Measurements from ENCODE around the gene PPP1R2. TPM values are rescaled to one million over a fixed set of nuclear protein-coding genes. Genes with fewer than 3 reads are reported as not detected.

The PPP1R2 gene
- total and polyA plus RNA-seq, 2 of the 13 experiments (the other 11 are each of a cell fraction or from before 2014, with no cell fraction given): 36.5 to 86.5 TPM

DNA sequence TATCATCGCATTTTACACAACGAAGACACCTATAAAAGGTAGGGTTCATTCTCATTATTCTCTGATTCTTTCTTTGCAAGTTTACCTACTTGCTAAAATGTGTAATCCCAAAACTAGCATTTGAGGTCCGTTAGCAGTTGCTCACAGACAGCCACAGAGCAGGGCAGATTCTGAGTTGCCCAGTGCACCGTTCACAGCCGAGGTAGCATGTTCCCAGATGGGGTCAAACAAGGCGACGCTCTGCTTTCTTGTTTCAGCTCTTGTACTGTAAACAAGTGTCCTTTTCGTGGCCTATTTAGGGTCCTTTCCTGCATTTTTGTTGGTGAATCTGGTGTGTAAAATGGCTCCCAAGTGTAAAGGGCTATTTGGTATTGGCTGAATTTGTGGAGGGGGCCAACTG, 3.1 kb downstream of the PPP1R2 start (continued):
- TF ChIP-seq, protein P1, sequence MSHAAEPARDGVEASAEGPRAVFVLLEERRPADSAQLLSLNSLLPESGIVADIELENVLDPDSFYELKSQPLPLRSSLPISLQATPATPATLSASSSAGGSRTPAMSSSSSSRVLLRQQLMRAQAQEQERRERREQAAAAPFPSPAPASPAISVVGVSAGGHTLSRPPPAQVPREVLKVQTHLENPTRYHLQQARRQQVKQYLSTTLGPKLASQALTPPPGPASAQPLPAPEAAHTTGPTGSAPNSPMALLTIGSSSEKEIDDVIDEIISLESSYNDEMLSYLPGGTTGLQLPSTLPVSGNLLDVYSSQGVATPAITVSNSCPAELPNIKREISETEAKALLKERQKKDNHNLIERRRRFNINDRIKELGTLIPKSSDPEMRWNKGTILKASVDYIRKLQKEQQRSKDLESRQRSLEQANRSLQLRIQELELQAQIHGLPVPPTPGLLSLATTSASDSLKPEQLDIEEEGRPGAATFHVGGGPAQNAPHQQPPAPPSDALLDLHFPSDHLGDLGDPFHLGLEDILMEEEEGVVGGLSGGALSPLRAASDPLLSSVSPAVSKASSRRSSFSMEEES (CRISPR knock-in tag; IDR thresholded peaks at IDR 0.05): no peak
- TF ChIP-seq CCDC6 (CRISPR knock-in tag; IDR thresholded peaks at IDR 0.05) (no peak), SMC3 (IDR thresholded peaks at IDR 0.05; ENCODE audit: low read length) (no peak), MYNN (CRISPR knock-in tag; IDR thresholded peaks at IDR 0.05; ENCODE audit: low read depth) (no peak), TCF7 (IDR thresholded peaks at IDR 0.05; ENCODE audit: low read depth) (no peak), PTBP1 (IDR thresholded peaks at IDR 0.05; ENCODE audit: low read depth, low read length, poor library complexity, severe bottlenecking) (no peak), ZNF709 (CRISPR knock-in tag; IDR thresholded peaks at IDR 0.05) (no peak), ZNF629 (CRISPR knock-in tag; conservative IDR thresholded peaks at IDR 0.05) (peak; percentile 59), RXRB (CRISPR knock-in tag; IDR thresholded peaks at IDR 0.05; ENCODE audit: borderline replicate concordance) (peak; percentile 57; the same call in 1 of the 2 replicates), CBX1 (IDR thresholded peaks at IDR 0.05; ENCODE audit: low read depth) (no peak), ZNF224 (CRISPR knock-in tag; IDR thresholded peaks at IDR 0.05) (no peak)

DNA sequence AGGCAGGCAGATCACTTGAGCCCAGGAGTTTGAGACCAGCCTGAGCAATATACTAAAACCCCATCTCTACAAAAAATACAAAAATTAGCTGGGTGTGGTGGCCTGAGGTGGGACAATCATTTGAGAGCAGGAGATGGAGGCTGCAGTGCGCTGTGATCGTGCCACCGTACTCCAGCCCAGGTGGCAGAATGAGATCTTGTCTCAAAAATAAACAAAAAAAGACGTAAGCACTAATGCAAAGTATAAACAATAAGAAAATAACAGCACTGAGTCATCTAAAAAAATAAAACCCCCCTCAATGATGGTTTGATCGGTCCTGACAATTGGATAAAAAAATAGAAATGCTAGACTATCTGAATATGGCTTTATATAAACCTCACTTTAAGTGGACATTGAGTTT, 3.6 kb downstream of the PPP1R2 start:
- DNase-seq (ENCODE audit: low spot score) (no peak), FAIRE-seq (no peak), ATAC-seq (no peak)
- in situ Hi-C loops (cut with HindIII; ENCODE audit: extremely low pct_ligation_motif_present, low pct_unique_long_range_greater_than_20kb): loop anchor here (5.0 kb wide), 1 partner anchor 267 kb away; the partner anchor contains the start of gene XXYLT1
- ChIA-PET POLR2A (no interaction called here), CTCF (ENCODE audit: low intra/inter-chr PET ratio, low total read pairs) (no interaction called here)
- Histone ChIP-seq H3K27me3 (ENCODE audit: control insufficient read depth in 1 of 2, insufficient read depth in 2 of 2, low read length in 2 of 2) (no peaks in the 10 kb centered on the region; a peak in 1 of 5 replicates), H3K9me3 (ENCODE audit: low read length) (no peaks in the 10 kb centered on the region), H2AFZ (ENCODE audit: low read length) (no peak overlapping the region), H3K36me3 (replicated peaks in 1 of 2; ENCODE audit: control insufficient read depth in 1 of 2, insufficient read depth in 2 of 2, low read length in 2 of 2) (no peaks in the 10 kb centered on the region; a peak in 3 of 5 replicates), H3K4me2 (ENCODE audit: low read depth, low read length) (peak overlapping the region; percentile 84), H3K4me1 (ENCODE audit: insufficient read depth, low read length) (peaks cover 44% of the 10 kb centered on the region), H3K4me3 (replicated peaks in 1 of 3; ENCODE audit: insufficient read depth in 1 of 3, low read depth in 2 of 3, low read length in 3 of 3) (no peak overlapping the region), H3K9ac (ENCODE audit: insufficient read depth, low read depth, low read length) (no peak overlapping the region), H3K79me2 (ENCODE audit: insufficient read depth, low read length) (peaks cover 81% of the 10 kb centered on the region), H3K27ac (ENCODE audit: extremely low read length, insufficient read depth, low read length) (no peak overlapping the region), H4K20me1 (ENCODE audit: insufficient read depth, low read length) (peaks cover 45% of the 10 kb centered on the region)
- intact Hi-C loops (cut with micrococcal nuclease; ENCODE audit: unreplicated experiment): no loop called here
- TF ChIP-seq, protein P2, sequence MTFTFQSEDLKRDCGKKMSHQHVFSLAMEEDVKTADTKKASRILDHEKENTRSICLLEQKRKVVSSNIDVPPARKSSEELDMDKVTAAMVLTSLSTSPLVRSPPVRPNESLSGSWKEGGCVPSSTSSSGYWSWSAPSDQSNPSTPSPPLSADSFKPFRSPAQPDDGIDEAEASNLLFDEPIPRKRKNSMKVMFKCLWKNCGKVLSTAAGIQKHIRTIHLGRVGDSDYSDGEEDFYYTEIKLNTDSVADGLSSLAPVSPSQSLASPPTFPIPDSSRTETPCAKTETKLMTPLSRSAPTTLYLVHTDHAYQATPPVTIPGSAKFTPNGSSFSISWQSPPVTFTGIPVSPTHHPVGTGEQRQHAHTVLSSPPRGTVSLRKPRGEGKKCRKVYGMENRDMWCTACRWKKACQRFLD (CRISPR knock-in tag; IDR thresholded peaks at IDR 0.05; ENCODE audit: borderline replicate concordance): no peak
- TF ChIP-seq KLF15 (CRISPR knock-in tag; IDR thresholded peaks at IDR 0.05; ENCODE audit: borderline replicate concordance) (no peak), ZNF251 (CRISPR knock-in tag; IDR thresholded peaks at IDR 0.05) (no peak), MLLT10 (CRISPR knock-in tag; IDR thresholded peaks at IDR 0.05) (no peak), ZNF607 (CRISPR knock-in tag; IDR thresholded peaks at IDR 0.05; ENCODE audit: borderline replicate concordance) (no peak), ZNF7 (CRISPR knock-in tag; IDR thresholded peaks at IDR 0.05) (no peak), ZNF75D (CRISPR knock-in tag; IDR thresholded peaks at IDR 0.05; ENCODE audit: borderline replicate concordance) (no peak)
- TF ChIP-seq, protein P3, sequence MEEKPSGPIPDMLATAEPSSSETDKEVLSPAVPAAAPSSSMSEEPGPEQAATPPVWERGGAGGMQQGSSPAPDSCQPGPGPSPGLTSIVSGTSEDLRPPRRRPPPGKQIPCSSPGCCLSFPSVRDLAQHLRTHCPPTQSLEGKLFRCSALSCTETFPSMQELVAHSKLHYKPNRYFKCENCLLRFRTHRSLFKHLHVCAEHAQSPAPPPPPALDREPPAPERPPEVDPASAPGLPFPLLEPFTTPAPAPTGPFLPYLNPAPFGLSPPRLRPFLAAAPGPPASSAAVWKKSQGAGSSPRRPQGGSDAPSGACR (CRISPR knock-in tag; IDR thresholded peaks at IDR 0.05): no peak
- TF ChIP-seq, protein P4, sequence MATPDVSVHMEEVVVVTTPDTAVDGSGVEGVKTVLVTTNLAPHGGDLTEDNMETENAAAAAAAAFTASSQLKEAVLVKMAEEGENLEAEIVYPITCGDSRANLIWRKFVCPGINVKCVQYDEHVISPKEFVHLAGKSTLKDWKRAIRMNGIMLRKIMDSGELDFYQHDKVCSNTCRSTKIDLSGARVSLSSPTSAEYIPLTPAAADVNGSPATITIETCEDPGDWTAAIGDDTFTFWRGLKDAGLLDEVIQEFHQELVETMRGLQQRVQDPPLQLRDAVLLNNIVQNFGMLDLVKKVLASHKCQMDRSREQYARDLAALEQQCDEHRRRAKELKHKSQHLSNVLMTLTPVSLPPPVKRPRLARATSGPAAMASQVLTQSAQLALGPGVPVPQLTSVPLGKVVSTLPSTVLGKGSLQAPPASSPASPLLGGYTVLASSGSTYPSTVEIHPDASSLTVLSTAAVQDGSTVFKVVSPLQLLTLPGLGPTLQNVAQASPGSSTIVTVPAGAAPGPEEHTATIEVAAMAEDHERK (CRISPR knock-in tag; IDR thresholded peaks at IDR 0.05; ENCODE audit: low read depth): no peak
- BruUV-seq (replicated peaks): no TSS peak
- WGBS (ENCODE audit: low lambda C conversion rate): 95% methylated on average over 5 of the region's 5 CpGs
